Glomerular endothelial cell (primary cell): ENCODE measurements around the gene HBEGF. TPM values are rescaled to one million over a fixed set of nuclear protein-coding genes. Genes with fewer than 3 reads are reported as not detected.
A peak's percentile ranks its signal among the peaks of the same experiment; 100 is the strongest.
"Not testable (repeated sequence)": the region's sequence is repeated elsewhere in the genome, so short reads cannot be mapped to it uniquely, and the experiment has no call there.

Experiments
- DNase-seq: peaks from one replicate; pipeline ENCODE4 v3.0.0-alpha.2; 2011; ENCODE audit warnings: low read depth, low spot score; ENCODE audit errors: extremely low read depth
- total RNA-seq: library from RNA; depleted of rRNA; stranded (reverse); fragments of >200 nt; gene quantifications from 2 replicates; pipeline ENCODE4 v1.2.3, GENCODE V29; 2015

Gene HBEGF
- total RNA-seq, 1 donor from 2014 or later, result 86.3 TPM

DNA sequence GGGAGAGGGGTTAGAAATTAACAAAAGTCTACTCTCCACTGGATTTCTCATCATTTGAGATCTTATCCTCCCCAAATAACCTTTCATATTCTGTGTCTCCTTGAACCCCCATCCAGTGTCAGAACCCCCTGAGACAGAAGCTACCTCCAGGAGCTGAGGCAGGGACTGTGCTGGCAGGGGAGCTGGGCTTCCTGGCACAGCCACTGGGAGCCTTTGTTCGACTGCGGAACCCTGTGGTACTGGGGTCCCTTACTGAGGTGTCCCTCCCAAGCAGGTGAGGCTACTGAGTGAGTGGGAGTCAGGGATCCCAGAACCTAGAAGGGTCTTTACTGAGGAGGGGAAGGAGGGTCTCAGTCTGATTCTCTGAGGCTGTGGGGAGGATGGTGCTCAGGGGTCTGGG lies 15.5 kb upstream of the HBEGF start:
- no peak for DNase-seq

DNA sequence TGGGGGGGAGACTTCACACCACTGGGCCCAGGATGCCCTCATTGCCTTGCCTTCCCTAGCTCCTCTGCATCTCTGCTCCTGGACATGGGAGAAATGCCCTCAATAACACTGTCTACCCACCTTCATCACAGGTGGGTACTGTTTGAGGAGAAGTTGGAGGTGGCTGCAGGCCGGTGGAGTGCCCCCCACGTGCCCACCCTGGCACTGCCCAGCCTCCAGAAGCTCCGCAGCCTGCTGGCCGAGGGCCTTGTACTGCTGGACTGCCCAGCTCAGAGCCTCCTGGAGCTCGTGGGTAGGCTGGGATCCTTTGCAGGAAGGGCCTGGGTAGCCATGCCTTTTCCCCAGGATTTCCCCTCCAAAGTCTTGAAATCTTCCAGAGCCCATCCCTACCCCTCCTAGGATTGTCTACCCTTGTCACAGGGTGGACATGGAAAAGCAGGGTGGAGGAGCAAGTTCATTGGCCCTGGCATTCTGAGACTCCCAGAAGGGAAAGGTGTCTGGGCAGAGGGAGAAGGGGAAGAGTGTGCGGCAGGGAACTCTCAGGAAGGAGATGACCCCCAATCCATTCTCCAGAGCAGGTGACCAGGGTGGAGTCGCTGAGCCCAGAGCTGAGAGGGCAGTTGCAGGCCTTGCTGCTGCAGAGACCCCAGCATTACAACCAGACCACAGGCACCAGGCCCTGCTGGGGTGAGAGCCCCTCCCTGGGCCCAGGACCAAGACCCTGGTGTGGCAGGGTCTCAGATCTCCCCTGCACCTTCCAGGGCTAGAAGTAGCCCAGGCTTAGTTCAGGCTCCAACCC lies 14.5 kb upstream of the HBEGF start:
- DNase-seq, result no peak

DNA sequence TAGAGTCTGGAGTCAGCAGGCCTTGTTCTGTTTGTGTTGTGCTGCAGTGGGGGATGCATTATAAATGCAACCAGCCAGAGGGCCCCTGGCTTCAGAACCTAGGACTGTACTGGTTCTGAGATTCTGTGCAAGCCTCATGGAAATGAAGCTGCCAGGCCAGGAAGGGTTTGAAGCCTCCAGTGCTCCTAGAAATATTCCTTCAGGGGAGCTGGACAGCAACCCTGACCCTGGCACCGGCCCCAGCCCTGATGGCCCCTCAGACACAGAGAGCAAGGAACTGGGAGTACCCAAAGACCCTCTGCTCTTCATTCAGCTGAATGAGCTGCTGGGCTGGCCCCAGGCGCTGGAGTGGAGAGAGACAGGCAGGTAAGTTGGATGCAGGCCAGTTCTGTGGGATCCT lies 13.7 kb upstream of the HBEGF start, which contains the start of gene SLC4A9:
SLC4A9 (plus strand) TSS at position 94 of the 400 bp plus-strand sequence; CDS start at position 137, 43 bp downstream.
- no peak for DNase-seq

DNA sequence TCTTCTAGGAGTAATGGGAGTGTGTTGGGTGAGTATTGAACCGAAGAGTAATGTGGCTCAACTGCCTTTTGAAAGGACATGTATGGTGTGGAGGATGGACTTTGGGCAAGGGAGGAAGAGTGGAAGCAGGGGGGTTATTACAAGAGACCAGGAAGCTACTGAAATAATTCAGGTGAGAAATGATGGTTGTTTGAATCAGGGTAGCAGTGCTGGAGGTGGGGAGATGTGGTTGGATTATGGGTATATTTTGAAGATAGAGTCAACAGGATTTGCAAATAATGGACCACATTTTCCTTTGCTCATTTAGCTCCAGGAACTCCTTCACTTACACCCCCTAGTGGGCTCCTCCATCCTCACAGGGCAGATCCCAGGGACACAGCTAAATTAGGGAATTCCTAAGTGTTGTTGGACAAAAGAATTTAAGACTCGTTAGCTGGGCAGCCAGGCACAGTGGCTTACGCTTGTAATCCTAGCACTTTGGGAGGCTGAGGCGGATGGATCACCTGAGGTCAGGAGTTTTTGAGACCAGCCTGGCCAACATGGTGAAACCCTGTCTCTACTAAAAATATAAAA lies 12.4 kb upstream of the HBEGF start:
- no peak for DNase-seq

DNA sequence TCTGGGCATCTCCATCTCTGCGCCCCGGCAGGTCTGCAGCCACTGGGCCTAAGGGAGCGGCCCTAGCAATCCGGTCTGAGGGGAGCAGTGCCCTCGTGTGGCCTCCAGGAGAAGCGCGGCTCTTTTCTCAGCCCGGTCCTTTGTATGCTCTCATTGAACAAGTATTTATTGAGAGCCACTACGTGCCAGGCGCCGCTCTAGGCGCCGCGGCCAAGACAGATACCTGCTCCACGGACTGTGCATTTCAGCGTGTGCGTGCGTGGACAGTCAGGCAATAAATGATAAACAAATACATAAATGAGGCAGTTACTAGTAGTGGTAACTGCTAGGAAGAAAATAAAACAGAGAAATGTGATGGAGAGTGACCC lies 11.3 kb upstream of the HBEGF start:
- no peak for DNase-seq

DNA sequence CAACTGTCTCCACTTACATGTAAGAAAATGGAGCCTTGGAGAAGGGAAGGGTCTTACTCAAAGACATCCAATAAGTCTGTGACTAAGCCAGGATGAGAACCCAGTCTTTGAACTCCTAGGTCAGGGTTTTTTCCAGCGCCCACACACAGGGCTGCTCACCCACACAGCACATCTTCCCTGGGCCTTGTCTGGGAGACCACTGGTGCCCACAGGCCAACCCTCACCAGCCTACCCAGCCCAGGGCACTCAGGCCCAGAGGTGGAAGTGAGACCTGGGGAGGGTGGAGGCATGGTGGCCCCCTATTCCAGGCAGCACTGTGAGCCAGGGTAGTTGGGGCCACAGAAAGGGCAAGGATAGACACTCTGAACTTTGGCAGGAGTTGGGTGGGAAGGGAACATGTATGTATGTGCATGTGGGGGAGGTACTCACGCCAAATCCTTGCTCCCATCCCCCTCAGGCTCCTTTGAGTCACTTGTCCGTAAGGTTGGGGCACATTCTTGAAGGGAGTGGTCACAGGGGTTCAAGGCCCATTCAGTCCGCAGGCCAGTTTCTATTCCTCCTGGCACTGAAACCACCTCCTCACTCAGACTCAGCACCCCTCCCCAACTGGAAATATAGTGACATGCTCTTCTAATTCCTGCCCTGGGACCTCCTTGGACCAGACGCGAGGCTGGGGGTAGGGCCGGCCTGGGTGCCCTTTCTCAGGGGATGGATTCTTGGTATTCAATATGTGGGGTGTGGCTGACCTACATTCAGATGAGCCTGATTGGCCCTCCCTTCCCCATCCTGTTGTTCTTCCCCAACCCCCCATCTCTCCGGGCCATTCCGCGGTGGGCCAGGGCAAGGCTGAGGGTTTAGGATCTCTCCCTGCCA lies 10.7 kb upstream of the HBEGF start:
- no peak for DNase-seq

DNA sequence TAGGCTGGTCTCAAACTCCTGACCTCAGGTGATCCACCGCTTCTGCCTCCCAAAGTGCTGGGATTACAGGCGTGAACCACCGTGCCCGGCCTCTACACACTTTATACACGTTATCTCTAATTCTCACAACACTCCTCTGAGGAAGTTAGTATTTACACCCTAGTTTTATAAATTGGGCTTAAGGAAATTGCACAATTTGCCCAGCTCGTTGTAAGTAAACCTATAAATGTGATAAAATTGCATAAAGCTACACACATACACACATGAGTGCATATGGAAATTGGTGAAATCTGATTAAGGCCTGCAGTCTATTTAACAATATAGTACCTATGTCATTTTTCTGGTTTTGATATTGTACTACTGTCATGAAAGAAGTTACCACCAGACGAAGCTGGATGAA lies 9.1 kb upstream of the HBEGF start:
- no peak for DNase-seq

DNA sequence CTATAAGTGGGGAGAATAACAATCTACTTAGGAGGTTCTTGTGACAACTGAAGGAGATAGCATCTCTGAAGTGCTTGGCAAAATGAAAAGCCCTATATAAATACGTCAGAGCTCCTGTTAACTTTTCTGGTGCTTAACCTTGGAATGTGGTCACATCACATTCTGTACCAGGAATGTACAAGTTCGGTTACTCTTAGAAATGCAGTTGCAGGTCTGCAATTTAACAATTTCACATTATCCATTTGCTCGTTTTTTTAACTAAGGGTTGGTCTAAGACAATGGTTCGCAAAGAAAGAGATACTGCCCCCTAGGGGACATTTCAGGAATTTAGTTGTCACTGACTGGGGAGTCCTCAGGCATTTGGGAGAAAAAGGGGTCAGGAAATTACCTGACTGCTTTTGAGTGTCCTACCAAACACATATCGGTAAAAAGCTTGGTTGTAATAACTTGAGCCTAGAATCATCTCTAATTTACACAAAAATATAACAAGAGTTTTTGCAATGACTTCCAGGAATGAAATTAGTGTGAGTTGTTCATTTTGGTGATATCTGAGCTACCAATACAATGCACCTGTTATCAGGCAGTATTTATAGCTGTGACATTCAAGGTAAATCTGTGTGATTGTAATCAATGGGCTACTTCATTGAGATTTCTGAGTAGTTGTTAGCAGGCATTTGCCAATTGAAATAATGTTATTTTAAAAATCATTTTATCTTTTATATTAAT lies 5.4 kb upstream of the HBEGF start:
- peak; percentile 68 for DNase-seq

DNA sequence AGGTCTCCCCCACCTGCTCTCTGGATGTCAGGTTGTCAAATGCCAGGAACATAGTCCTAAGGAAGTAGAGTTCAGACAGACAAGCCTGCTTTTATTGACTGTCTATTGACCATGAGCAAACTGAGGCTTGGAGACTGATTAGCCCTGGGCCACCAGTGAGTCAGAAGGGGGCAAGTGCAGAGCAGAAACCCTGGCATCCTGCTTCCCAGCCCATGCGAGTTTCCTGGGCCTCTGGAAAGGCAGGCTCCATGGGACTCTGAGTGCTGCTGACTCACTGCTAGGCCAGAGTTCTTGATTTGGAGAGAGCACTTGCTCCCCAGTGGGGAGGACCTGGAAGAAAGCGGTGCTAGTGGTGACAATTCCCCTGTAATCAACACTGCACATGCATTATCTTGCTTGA lies 2.8 kb upstream of the HBEGF start:
- no peak for DNase-seq

DNA sequence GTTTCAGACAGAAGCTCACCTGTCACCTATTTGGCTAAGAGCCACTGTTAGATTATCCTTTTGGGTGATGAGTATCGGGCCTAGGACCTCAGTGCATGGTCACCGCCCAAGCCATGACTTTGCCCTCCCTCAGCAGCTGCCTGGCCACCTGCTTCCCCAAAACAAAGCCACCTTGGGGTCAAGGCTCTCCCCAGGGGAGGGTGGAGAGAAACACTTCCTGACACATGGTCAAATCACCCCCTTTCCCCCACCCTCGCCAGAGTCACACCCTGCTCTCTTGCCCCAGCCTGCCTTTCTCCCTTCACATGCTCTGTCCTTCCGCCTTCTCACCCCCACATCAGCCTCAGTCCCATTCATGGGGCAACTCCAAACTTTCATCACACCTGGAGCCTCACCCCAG lies 1.7 kb upstream of the HBEGF start:
- no peak for DNase-seq

DNA sequence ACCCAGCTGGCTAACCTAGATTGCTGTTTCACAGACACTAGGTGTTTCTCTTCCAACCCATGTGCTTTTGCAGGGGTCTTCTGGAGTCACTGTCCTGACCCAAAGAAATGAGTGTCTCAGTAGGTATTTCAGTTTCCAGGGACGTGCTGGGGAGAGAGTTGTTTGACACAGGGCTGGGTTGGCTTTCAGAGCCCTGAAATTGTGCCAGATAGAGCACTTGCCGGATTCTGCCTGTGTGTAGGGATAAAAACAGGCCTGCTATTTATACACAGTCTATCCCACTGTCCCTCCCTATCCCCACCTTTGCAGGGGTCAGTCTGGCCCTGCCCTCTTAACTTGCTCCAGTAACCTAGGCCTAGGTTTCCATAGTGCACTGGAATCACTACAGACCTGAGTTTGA lies 957 bp upstream of the HBEGF start:
- no peak for DNase-seq

DNA sequence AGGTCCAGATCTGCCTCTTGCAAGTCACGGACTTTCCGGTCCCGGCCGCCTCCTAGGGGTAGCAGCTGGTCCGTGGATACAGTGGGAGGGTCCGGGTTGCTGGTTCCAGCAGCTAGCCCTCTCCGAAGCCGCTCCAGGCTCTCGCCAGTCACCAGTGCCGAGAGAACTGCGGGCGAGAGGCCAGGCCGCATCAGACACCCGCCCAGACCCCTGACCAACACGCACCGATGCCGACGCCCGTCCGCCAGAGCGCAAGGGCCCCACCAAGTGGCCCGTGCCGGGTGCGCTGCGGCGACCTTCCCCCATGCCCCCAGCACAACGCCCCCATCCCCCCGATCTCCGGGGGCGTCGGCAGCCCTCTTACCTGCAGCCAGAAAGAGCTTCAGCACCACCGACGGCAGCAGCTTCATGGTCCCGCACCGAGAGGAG lies 470 bp downstream of the HBEGF start:
- DNase-seq, result no peak

DNA sequence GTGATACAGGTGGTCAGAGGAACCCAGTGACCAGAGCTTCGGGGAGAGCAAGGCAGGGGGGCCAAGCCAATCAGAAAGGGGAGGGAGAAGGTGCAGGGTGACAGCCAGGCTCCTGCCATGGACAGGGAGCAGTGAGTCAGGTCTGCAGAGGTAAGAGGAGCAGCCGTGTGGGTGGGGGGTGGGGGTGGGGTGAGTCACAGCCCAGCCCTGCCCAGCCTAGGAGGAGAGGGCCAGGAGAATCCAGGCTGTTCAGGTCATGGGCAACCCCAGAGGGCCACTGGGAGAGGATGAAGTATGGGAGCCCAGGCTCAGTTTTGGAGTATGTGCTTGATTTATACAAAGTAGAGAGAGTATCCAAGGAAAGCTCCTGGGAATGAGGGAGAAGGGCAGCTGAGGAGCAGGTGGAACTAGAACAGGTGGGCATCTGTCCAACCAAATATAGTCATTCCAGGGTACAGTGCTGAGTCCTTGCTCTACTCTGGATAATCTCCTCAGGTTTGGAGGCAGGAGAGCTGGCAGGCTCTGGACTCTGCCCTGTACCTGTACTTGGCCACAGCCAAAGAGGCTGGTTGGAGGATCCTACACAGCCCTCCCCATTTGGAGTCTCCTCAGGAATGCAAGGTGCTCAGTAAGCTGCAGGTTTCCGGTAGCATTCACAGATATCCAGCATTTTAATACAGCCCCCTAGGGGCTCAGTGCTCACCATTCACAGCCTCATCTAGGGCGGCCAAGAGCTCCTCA lies 1.6 kb downstream of the HBEGF start:
- no peak for DNase-seq

DNA sequence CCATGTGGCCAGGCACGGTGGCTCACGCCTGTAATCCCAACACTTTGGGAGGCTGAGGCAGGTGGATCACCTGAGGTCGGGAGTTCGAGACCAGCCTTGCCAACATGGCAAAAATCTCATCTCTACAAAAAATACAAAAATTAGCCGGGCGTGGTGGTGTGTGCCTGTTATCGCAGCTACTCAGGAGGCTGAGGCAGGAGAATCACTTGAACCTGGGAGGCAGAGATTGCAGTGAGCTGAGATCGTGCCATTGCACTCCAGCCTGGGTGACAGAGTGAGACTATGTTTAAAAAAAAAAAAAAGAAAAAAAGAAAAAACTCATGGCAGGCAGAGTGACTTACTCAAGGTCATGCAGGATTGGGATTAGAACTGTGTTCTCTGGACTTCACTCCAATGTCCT lies 2.6 kb downstream of the HBEGF start:
- not testable (repeated sequence) for DNase-seq

DNA sequence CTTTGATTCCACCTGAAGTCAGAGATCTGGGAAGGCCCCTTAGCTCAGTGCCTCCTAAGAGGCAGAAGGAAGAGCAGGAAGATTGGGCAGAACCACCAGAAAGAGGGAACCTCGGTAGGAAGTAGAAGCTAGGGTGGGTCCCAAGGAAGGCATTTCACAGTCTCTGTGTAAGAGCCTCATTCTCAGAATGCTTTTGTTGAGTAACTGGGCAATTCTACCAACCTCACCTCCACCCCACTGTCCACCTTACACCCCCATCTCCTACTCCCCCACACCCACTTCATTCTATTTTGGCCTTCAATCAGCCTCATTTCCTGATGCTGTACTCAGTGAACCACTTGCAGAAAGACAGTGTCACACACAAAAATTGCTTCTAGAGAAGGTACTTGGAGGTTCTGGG lies 3.5 kb downstream of the HBEGF start:
- no peak for DNase-seq

DNA sequence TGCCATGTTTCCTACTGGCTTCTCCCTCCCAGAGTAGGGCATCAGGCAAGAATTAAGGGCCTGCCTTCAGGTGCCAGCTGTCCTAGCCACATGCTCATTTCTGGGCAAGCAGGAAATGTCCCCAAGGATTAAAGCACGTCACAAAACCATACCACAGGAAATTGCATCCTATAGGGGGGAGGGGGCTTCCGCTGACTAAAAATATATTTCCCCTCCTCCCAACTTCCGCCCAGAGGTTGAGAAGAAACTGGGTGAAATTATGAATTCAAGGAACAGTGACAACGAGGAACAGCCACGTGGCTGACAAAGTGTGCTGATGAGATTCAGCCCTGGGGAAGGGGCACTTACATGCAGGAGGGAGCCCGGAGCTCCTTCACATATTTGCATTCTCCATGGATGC lies 4.1 kb downstream of the HBEGF start:
- peak; percentile 60 for DNase-seq

DNA sequence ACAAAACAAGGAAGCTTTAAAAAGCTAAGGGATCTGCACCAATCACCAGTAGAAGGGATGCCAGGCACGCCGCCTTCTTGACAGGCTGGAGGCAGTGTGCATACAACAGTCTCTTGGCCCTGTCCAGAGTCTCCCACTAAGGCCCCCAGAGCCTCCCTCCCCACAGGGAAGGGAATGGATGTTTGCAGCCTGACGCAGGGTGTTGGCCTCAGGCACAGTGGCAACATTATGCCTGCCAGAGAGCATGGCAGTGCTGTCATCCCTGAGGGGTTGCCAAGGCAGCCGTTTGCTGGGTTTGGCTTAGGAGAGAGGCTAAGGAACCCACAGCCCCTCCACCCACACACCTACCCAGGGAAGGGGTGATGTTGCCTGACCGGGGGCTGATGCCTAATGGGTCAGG lies 4.8 kb downstream of the HBEGF start:
- no peak for DNase-seq

DNA sequence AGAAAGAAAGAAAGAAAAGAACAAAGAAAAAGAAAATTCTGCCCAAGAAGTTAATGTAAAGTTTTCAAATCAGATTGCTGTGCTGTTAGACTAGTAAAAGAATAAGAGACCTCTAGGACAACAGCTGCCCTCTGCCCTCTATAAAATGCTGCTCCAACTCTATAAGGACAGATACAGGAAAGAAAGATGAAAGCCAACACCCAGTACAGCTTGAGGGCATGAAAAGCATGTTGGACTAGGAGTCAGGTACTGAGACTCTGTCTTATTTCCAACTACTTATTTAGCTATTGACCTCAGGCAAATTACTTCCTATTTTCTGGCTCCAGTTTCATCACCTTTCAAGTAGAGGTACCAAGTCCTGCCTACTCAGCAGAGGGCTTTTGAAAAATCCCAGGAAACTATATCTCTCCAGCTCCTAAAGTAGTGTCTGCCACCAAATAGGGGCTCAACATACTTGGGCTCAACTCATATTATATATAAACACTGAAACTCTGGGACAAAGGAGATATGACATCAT lies 5.7 kb downstream of the HBEGF start:
- DNase-seq, result no peak

DNA sequence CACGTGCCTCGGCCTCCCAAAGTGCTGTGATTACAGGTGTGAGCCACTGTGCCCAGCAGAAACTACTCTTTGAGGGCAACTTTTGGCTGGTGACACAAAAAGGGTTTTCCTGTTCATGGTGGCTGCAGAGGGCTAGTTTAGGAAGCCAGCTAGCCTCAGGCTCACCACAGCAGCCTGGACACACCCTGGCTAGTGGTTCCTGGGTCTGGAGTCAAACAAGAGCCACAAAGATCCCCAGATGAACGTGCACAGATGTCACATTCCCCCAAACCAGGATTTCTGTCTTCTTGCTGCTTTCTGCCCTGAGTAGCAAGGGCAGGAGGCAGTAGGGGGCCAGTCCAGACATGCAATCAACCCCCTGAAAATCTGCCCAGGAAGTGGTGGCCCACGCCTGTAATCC lies 6.8 kb downstream of the HBEGF start:
- no peak for DNase-seq

DNA sequence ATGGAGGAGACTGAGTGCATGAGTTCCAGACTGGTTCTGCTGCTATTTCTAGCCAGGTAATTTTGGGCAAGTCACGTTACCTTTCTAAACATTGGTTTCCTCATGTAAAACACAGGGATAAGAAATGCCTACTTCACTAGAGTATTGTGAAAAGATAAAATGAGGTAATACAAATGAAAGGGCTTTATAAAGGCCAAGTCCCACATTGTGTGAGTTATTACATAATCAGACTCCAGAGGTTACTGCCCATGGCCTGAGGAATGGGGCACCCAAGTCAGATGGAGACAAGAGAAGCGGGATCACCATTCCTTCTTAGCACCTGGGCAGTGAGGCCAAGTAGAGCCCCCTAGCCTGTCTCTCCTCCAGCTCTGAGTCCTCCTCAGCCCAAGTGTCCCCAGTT lies 7.5 kb downstream of the HBEGF start:
- no peak for DNase-seq
